ENCODE measurements around the gene MRPL44. TPM values are rescaled to one million over a fixed set of nuclear protein-coding genes. Genes with fewer than 3 reads are reported as not detected.

Gene MRPL44
- total RNA-seq, 1 donor from 2014 or later: 27.3 TPM

DNA sequence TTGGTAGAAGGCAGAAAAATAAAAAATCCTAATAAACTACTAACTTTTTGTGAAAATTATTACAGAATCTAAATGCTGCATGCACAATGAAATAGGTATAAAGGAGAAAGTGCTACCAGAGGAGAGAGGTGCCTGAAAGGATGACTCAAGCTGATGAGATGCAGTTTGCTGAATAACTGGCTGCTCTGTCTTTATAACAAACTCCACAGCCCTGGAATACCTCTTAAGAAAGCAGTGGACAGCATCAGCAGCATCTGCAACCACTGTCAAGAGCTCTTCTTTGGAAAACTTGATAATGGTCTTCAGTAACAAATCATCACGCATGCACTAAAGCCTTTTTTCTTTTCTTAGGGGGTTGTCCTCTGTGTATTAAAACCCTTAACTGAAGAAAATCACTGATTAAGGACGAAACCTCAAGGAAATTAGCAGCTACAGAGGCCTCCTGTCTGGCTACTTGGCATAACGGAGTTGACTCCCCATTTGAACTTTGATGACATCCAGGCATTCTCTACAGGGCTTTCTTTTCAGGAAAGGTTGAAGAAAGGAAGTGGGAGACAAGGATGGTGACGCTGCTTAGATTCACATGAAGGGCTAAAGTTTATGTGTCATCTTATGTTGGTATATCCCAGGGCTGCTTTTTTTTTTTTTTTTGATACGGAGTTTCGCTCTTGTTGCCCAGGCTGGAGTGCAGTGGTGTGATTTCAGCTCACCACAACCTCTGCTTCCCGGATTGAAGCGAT, 40.9 kb upstream of the MRPL44 start:
- no peaks in the 10 kb centered on the region for H3K9me3 Mint-ChIP-seq
- peaks cover 22% of the 10 kb centered on the region for H3K36me3 Mint-ChIP-seq
- no peak for TF ChIP-seq CTCF (IDR thresholded peaks at IDR 0.05; ENCODE audit: unreplicated experiment)
- H3K4me3 Mint-ChIP-seq: no peak overlapping the region
- no peak for DNase-seq (ENCODE audit: low spot score in 2 of 2, unreplicated experiment in 2 of 2)
- no peak overlapping the region for H3K27ac Mint-ChIP-seq
- no peaks in the 10 kb centered on the region for H3K27me3 Mint-ChIP-seq (ENCODE audit: low read depth)
- H3K4me1 Mint-ChIP-seq: no peaks in the 10 kb centered on the region

GRCh38 chr2:223918671-223919134, 38.6 kb upstream of the MRPL44 start:
- Mint-ChIP-seq H3K4me3 (no peak overlapping the region), H3K4me1 (no peaks in the 10 kb centered on the region), H3K36me3 (peaks cover 21% of the 10 kb centered on the region), H3K27ac (no peak overlapping the region), H3K27me3 (ENCODE audit: low read depth) (no peaks in the 10 kb centered on the region), H3K9me3 (no peaks in the 10 kb centered on the region)
- no peak for DNase-seq (ENCODE audit: low spot score in 2 of 2, unreplicated experiment in 2 of 2)
- no peak for TF ChIP-seq CTCF (IDR thresholded peaks at IDR 0.05; ENCODE audit: unreplicated experiment)

DNA sequence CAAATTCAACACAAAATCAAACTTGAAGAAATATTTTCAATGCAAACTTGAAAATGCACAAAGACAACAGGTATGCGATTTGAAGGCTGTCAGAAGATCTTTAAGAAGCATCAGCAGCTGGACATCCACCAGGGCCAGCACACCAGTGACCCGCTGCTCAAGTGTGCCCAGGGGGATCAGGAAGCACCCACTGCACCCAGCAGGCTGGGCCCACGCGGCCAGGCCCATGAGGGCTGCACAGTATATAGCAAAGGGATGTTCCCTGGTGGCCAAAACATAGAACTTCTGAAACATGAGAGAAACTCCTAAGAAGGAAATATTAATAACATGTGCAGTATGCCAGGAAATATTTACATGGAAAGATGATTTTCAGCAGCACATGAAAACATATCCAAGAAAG, 37.2 kb upstream of the MRPL44 start:
- no peaks in the 10 kb centered on the region for H3K4me1 Mint-ChIP-seq
- no peaks in the 10 kb centered on the region for H3K9me3 Mint-ChIP-seq
- peaks cover 23% of the 10 kb centered on the region for H3K36me3 Mint-ChIP-seq
- H3K27ac Mint-ChIP-seq: no peak overlapping the region
- H3K4me3 Mint-ChIP-seq: no peak overlapping the region
- no peak for DNase-seq (ENCODE audit: low spot score in 2 of 2, unreplicated experiment in 2 of 2)
- TF ChIP-seq CTCF (IDR thresholded peaks at IDR 0.05; ENCODE audit: unreplicated experiment): peak; percentile 60
- no peaks in the 10 kb centered on the region for H3K27me3 Mint-ChIP-seq (ENCODE audit: low read depth)

GRCh38 chr2:223921204-223921603, 36.1 kb upstream of the MRPL44 start:
- no peak overlapping the region for H3K4me3 Mint-ChIP-seq
- no peaks in the 10 kb centered on the region for H3K4me1 Mint-ChIP-seq
- DNase-seq (ENCODE audit: low spot score in 2 of 2, unreplicated experiment in 2 of 2): no peak
- TF ChIP-seq CTCF (IDR thresholded peaks at IDR 0.05; ENCODE audit: unreplicated experiment): no peak
- H3K27ac Mint-ChIP-seq: no peak overlapping the region
- H3K9me3 Mint-ChIP-seq: peaks cover 8% of the 10 kb centered on the region
- peaks cover 25% of the 10 kb centered on the region for H3K36me3 Mint-ChIP-seq
- no peaks in the 10 kb centered on the region for H3K27me3 Mint-ChIP-seq (ENCODE audit: low read depth)

GRCh38 chr2:223922308-223922707, 35.0 kb upstream of the MRPL44 start:
- Mint-ChIP-seq H3K9me3 (peaks cover 9% of the 10 kb centered on the region), H3K4me3 (no peak overlapping the region), H3K4me1 (no peaks in the 10 kb centered on the region), H3K27ac (no peak overlapping the region), H3K27me3 (ENCODE audit: low read depth) (no peaks in the 10 kb centered on the region), H3K36me3 (peaks cover 21% of the 10 kb centered on the region)
- no peak for TF ChIP-seq CTCF (IDR thresholded peaks at IDR 0.05; ENCODE audit: unreplicated experiment)
- no peak for DNase-seq (ENCODE audit: low spot score in 2 of 2, unreplicated experiment in 2 of 2)

Measured in mesothelial cell of epicardium (in vitro differentiated cells).